Measurements from ENCODE around the gene GANAB.
"Not testable (repeated sequence)": the region's sequence is repeated elsewhere in the genome, so short reads cannot be mapped to it uniquely, and the experiment has no call there.

Gene GANAB

DNA sequence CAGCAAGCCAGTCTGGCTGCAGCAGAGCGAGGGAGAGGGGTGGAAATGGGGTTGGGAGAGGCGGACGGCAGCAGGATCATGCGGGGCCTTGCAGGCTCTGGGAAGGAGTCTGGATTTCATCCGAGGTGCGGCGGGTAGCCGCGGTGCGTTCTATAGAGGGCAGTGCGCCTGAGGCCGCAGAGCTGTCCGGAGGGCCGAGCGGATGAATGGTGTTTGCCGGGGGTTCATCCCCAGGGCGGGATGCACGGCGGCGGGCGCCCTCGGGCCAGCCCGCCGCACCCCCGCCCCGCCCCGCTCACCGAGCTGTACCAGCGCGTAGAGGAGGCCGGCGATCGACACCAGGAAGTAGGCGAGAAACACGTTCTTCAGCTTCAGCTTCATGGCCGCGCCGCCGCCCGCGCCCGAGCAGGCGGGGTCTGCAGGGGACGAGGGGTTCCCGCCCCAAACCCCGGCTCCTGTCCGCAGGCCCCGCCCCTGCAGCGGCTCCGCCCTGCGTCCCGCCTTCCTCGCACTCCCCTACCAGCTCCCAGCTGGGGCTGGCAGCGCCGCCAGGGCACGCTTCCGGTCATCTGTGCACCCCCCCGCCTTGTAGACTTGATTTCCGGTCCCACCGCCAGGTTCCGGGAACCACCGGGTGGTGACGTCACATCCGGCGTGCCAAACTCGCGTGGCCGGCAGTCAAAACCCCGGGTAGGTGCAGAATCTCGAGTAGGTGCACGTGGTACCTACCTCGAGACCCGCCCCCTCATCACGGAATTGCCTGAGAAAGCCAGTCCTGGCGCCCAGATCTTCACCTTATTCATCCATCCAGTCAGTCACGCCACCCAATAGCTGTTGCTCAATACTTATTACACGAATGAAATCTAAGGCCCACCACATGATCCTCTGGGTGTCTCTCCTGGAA lies 24.6 kb downstream of the GANAB start, which contains the start of gene B3GAT3:
B3GAT3 (minus strand) TSS at position 420 of the 904 bp plus-strand sequence; CDS start at position 381, 39 bp downstream.
- DNase-seq (ENCODE audit: low spot score): peak; percentile 96

DNA sequence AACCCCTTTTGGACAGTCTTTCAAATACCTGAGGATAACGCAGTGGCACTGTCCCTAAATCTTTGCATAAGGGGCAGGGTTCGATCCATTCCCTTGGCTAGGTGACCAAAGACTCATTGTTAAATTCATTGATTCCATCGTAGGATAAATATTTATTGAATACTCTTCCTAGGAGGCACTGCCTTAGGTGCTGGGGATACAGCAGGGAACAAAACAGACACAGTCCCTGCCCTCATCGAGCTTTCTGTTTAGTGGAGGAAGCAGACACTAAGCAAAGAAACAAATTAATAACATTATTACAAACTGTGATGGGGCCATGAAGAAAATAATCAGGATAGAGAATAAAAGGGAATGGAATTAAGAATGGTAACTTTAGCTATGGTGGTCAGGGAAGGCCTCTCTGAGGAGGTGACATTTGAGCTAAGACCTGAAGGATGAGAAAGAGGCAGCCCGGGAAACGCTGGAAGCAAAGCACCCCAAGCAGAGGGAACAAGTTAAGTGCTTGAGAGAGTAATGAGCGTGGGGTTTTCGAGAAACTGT lies 25.3 kb downstream of the GANAB start:
- DNase-seq (ENCODE audit: low spot score): no peak

DNA sequence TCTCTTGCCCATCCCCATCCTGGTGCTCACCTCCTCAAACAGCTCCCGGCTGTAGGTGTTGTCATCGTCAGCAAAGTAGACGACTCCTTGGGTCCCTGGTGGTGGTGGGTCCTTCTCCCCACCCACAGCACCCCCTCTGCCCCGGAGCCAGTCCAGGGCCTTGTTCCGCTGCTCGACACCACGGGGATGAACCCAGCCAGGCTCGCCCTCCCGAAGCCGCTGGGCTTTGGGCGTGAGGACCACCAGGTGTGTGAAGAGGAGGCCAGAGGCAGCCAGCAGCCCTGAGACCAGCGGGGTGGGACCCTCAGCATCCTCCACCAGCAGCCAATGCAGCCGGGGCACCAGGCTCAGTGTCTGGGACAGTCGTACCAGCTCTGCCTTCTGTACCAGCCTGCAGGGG lies 29.5 kb downstream of the GANAB start:
- not testable (repeated sequence) for DNase-seq (ENCODE audit: low spot score)

DNA sequence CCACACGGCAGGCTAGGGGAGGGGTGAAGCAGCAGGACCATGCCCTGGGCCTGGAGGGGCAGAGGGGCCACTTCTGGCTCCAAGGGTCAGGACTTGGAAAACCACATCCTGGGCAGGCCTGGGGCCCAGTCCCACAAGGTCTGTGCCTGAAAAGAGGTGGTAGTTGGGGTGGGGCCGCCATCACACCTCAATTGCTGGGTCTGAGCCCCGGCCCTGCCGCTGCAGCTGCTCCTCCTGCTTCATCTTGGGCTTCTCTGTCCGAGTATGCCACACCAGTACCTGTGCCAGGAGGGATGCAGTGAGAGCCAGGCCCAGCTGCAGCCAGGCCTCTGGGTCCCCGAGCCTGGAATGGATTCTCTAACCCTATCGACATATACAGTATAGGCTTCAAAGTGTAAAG lies 30.9 kb downstream of the GANAB start:
- DNase-seq (ENCODE audit: low spot score): no peak

DNA sequence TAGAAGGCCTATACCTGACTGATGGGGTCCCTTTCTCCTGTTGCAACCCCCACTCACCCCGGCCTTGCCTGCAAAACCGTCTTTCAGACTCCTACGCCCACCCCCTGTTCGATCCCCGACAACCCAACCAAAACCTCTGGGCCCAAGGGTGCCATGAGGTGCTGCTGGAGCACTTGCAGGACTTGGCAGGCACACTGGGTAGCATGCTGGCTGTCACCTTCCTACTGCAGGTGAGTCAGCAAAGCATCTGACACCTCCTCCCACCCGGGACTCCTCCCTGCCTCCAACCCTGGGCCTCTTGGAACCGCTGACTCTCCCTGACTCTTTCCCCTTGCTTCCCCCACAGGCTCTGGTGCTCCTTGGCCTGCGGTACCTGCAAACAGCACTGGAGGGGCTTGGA lies 32.1 kb downstream of the GANAB start:
- DNase-seq (ENCODE audit: low spot score): no peak

DNA sequence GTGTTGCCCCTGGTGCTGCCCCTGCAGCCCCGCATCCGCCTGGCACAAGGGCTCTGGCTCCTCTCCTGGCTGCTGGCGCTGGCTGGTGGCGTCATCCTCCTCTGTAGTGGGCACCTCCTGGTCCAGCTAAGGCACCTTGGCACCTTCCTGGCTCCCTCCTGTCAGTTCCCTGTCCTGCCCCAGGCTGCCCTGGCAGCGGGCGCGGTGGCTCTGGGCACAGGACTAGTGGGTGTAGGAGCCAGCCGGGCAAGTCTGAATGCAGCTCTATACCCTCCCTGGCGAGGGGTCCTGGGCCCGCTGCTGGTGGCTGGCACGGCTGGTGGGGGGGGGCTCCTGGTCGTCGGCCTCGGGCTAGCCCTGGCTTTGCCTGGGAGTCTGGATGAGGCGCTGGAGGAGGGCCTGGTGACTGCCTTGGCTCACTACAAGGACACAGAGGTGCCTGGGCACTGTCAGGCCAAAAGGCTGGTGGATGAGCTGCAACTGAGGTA lies 33.1 kb downstream of the GANAB start:
- DNase-seq (ENCODE audit: low spot score): no peak

DNA sequence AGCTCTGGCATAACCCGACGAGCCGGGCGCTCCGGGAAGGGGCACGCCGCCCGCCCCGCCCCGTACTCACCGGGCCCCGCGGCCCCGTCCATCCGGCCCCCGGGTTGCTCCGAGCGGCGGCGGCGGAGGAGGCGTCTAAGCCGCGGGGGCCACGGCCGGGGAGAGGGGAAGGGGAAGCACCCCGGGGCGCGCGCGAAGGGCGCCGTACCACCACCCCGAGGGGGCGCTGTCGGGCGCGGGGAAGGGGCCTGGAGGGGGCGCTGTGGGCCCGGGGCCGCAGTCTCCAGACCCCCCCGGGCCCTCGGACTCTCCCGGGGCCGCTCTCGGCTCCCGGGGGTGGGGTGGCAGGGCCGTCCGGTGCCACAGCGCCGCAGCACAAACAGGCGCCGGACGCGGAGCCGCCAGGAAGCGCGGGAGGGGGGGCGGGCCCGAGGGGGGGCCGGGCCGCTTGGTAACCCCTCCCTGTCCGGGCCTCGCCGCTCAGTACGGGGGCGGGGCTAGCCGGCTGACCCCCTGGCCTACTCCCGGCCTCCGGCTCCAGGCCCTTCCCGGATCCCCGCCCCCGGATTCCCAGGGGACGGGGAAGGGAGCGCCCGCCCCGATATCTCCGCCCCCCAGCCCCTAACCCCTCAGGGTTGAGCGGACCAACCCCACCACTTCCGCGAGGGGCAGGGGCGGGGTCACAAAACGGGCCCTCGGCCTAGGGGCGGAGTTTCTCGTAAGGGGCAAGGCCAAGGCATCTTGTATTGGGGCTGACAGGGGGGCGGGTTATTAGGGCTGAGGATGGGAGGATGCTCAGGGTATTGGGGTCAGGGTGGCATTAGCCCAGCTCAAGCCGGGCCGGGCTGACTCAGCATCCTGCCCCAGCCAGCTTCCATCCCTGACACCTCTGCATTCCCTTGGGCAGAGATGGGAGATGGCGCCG lies 33.8 kb downstream of the GANAB start, which contains the start of the genes EML3 and ROM1:
EML3 (minus strand) TSS at position 410 of the 925 bp plus-strand sequence; CDS start at position 92, 318 bp downstream.
ROM1 (plus strand) TSS at position 892 of the 925 bp plus-strand sequence; CDS start at position 917, 25 bp downstream.
- peak; percentile 94 for DNase-seq (ENCODE audit: low spot score)

DNA sequence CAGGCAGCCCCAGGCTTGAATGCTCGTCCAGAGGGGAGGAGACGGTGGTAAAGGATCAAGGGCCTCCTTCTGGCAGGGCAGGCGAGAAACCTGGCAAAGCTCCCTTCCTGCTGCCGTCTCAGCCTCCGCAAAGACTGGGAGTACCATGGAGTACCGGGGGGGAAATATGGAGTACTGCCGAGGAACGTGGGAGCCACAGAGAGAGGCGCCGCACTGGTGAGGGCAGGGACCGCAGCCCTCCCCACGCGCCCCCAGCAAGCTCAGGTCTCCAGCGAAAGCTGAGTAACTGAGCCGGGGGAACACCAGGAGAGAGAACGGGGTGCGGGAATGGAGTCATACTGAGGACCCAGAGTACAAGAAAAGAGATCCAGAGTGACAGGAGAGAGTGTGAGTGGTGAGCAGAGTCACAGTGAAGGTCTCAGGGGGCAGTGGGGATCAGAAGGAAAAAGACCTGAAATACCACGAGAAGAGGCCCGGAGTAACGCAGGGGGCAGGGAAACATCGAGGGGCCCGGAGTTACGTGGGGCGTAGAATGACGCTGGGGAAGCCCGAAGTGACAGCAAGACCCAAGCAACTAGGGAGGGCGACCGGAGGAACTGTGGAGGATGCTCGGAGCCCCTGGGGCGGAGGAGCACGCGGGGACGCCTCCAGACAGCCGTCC lies 34.6 kb downstream of the GANAB start:
- DNase-seq (ENCODE audit: low spot score): no peak

DNA sequence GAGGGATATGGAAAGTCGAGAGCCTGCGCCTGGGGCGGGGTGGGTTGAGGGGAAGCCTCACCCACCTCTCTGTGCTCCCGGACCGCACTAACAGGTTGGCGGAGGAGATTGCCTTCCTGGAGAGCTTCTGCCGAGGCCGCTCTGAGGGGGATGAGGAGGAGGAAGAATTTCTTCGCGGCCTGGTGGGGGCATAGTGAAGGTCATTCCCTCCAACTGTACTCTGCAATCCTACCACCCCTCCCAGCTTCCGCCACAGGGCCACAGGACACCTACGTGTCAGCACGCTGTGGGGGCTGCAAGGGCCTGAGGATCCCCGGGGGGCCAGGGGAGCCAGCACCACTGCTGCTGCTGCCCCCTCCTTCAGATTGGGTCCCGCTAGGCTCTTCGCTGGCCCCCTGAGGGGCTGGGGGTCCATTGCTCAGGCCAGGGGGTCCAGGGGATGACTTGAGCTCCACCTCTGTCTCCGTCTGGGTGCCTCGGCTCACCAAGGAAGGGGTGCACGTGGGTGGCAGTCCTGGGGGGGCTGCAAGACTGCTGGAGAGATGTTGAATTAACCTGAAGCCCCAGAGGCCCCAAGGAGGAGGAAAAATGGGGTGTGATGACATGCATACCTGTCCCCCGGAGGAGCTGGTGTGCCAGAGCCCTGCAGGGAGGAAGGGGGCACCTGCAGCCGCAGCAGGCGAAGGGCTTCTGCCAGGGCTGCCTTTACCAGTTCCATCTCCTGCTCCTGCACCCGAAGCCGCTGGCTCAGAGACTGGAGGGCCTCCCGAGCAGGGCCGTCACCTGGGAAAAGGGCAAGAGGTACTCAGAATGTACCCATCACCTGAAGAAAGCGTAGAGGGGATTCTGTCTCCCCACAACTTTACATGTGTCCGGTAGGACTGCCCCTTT lies 35.4 kb downstream of the GANAB start:
- no peak for DNase-seq (ENCODE audit: low spot score)

DNA sequence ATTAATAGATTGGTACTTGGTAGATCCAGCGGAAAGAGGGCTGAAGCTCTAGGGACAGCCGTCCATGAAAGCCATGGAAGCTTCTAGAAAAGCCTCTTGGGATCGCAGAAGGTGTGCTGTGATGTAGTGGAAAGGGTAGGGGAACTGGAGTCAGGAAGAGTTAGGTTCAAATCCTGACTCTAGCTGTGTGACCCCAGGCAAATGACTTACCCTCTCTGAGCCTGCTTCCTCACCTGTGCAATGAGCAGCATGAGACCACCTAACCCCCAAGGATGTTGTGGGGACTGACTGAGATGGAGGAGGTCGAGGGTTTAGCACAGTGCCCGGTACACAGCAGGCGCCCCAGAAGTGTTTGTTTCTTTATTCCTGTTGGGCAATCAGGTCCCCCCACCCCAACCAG lies 36.0 kb downstream of the GANAB start:
- no peak for DNase-seq (ENCODE audit: low spot score)

DNA sequence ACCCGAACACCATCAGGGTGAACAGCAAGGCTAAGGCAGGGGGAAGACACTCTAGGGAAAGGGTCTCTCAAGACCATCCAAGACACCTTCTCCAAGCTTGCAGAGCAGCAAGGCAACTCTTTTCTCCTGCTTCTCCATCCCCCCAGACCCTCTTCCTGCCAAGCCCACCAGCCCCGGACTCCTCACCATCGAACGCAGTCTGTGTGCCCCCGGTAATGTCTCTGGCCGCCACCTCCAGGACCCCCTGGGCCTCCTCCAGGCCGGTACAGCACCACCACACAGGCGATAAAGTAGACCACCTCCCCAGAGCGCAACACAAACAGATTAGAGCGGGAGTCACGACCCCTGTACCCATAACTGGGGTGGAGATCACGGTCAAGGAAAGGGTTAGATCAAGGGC lies 37.6 kb downstream of the GANAB start:
- no peak for DNase-seq (ENCODE audit: low spot score)

DNA sequence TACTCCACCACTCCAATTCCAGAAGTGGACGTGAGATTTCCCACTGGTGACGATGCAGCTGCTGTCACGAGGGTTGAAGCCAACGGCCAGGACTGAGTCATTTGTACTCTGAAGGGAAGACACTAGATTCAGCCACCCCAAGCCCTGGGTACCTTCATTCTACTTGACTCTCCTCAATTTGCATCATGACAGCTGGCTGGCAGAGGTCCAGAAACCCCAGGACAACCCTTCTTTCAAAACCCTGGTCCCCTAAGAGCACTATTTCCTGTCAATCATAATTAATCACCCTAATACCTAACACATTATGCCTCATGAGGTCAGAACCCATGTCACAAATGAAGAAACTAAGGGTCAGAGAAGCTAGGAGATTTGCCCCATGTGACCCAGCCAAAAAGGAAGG lies 38.7 kb downstream of the GANAB start:
- DNase-seq (ENCODE audit: low spot score): no peak

DNA sequence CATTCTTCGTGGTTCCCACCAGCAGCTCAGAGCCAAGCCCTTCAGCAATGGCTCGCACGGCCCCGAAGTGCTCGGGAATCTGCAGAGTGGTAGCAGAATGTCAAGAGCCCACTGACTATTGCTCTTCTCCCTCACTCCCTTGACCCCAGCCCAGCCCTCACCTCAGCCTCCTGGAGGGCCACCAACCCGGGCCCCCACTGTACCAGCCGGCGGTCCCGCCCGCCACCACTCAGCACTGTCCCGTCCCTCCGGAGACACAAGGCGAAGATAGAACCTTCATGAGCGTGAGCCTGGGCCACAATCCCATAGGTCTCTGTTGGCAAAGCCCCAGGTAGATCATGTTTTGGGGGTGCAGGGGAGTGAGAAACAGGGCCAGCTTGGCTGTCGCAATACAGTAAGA lies 40.5 kb downstream of the GANAB start:
- DNase-seq (ENCODE audit: low spot score): no peak

DNA sequence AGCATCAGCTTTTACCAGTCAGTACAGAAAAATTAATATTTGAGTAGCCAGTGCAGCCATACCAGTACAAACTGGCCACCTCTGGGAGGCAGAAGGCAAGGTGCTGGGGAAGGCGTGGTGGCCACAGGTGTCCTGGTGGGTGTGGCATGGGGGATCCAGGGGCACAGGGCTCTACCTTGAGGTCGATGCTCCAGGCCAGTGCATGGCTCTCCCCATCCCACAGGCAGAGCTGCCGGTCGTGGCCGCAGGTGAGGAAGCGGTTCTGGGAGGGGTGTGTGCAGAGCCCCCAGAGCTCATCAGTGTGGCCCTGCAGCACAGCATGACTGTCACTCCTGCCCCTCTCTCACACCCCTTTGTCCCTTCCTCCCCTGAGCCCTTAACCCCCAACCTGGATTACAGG lies 40.9 kb downstream of the GANAB start:
- DNase-seq (ENCODE audit: low spot score): no peak

DNA sequence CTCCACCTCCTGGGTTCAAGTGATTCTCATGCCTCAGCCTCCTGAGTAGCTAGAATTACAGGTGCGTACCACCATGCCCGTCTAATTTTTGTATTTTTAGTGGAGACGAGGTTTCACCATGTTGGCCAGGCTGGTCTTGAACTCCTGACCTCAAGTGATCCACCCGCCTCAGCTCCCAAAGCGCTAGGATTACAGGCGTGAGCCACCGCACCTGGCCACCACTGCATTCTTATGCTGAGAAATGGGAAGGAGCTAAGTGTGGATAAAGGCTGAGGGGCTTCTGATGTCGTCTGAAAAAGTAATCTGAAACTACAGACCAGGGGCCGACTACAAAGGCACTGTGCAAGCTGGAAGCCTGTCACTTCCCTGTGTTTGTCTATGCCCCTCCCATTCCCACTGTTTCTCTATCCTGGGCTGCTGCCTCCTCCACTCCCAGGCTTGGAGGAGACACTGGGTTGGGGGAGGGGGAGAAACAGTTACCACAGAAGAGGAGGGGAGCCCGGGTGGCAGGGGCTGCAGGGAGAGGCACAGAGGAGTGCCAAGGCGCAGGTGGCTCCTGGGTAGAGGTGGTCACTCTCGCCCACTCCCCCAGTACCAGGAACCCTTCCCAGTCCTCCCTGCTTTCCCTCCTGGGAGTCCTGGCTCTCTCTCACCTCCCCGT lies 41.8 kb downstream of the GANAB start:
- DNase-seq (ENCODE audit: low spot score): no peak

DNA sequence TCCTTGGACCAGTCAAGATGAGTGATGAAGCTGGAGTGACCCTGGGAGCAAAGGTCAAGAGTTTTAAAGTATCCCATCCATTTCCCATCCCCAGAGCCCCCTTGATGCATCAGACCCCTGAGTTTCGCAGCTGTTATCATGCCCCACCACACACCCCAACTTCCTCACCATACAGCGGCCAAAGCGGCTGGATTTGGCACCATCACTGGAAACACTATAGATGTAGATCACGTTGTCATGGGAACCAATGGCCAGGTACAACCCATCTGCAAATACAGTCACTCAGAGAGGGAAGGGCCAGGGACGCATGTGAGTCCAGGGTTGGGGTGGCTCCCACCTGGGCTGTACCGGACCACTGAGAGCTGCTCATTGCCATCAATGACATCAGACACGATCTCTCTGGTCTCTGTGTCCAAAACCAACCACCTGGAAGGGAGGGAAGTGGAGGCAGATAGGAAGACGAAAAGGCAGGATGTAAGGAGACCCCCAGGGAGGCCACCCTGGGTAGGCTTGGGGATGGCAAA lies 42.6 kb downstream of the GANAB start:
- no peak for DNase-seq (ENCODE audit: low spot score)

DNA sequence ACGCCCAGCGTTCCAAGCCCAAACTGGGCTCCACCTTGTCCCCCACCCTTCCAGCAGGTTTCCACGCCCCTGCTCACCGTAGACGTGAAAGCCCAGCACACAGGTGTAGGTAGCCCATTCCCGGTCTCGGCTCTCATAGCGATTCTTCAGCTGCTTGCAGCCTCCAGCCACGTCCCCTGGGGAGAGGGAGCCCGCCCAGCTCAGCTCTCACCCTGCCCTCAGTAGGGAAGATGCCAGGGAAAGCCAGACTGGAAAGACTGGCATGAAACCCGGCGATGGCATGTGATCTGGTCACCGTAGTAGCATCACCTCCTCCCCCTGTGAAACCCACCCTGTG lies 43.4 kb downstream of the GANAB start:
- no peak for DNase-seq (ENCODE audit: low spot score)

DNA sequence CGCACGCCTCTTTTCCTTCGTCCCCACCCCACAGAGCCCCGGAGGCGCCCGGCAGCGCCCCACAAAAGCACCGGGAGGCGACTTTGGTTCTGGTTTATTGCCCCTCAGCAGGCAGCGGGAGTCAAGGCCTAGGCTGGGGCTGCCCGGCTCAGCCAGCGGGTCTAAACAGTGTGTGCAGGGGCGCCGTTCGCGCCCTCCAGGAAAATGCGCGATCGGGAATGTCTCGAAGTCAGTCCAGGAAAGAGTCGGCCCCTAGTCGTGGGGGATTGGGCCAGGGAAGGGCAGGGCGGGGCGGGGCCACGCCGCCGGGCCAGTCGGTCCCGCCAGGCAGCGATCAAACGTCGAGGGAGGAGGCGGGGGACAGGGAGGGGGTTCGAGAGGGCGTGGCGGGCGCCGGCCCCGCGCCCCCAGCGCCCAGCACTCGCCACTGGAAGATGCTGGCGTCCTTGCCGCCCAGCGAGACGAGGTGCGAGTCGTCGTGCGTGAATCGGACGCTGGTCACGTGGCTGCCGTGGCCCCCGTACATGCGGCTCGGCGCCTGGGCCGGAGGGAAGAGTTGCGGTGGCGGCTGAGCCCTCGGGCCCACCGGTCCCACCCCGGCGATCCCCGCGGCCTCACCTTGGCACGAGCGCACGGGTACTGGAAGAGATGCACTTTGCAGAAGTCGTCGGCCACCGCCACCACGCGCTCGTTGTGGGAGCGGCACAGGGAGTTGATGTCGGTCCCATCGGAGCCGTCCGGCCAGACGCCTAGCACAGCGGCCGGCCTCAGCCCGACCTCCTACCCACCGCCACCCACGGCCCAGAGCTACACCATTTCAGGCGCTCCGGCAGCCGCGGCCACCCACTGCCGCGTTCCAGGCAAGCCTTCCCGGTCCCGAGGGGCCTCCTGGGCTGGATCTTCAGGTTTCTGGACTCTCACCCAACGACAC lies 44.0 kb downstream of the GANAB start:
- DNase-seq (ENCODE audit: low spot score): peak; percentile 51
